Stimulated activated CD4-positive, alpha-beta T cell treated with anti-CD3 and anti-CD28 coated beads, Interleukin-15, amount 100 ng/mL, for 24 hours (primary cell): Measurements from ENCODE around the gene TM2D3.

Experiments used
- DNase-seq: peaks from one replicate; pipeline ENCODE4 v3.0.0-alpha.2; 2020

TM2D3 gene

GRCh38 chr15:101620671-101621070 lies 31.5 kb downstream of the TM2D3 start:
- no peak for DNase-seq

- no peak for DNase-seq
Observed at GRCh38 chr15:101619615-101619865, 32.6 kb downstream of the TM2D3 start.

- no peak for DNase-seq
Observed at GRCh38 chr15:101618851-101619614, 33.1 kb downstream of the TM2D3 start.

- DNase-seq: no peak
Observed at GRCh38 chr15:101618076-101618475, 34.1 kb downstream of the TM2D3 start.

GRCh38 chr15:101617390-101617965 lies 34.7 kb downstream of the TM2D3 start:
- no peak for DNase-seq

GRCh38 chr15:101615986-101616848 lies 36.0 kb downstream of the TM2D3 start:
- DNase-seq: no peak

- no peak for DNase-seq
Observed at GRCh38 chr15:101615414-101615985, 36.7 kb downstream of the TM2D3 start.

GRCh38 chr15:101614761-101615160 lies 37.4 kb downstream of the TM2D3 start:
- DNase-seq: no peak

- no peak for DNase-seq
Observed at GRCh38 chr15:101614001-101614585, 38.1 kb downstream of the TM2D3 start.

- DNase-seq: no peak
Observed at GRCh38 chr15:101613130-101614000, 38.8 kb downstream of the TM2D3 start.

- no peak for DNase-seq
Observed at GRCh38 chr15:101612676-101613075, 39.5 kb downstream of the TM2D3 start.

- DNase-seq: no peak
Observed at GRCh38 chr15:101611580-101612299, 40.4 kb downstream of the TM2D3 start.

GRCh38 chr15:101611007-101611406 lies 41.2 kb downstream of the TM2D3 start:
- no peak for DNase-seq

GRCh38 chr15:101610611-101611000 lies 41.6 kb downstream of the TM2D3 start:
- no peak for DNase-seq

- no peak for DNase-seq
Observed at GRCh38 chr15:101609742-101610610, 42.2 kb downstream of the TM2D3 start.

GRCh38 chr15:101608201-101608600 lies 44.0 kb downstream of the TM2D3 start:
- no peak for DNase-seq

- no peak for DNase-seq
Observed at GRCh38 chr15:101607108-101607507, 45.1 kb downstream of the TM2D3 start.

- no peak for DNase-seq
Observed at GRCh38 chr15:101604124-101604874, 47.9 kb downstream of the TM2D3 start.

- DNase-seq: no peak
Observed at GRCh38 chr15:101602801-101603200, 49.4 kb downstream of the TM2D3 start.

- DNase-seq: no peak
Observed at GRCh38 chr15:101600035-101600434, 52.1 kb downstream of the TM2D3 start.
